Activated CD8-positive, alpha-beta memory T cell treated with anti-CD3 and anti-CD28 coated beads, Interleukin-2, amount 50 U/mL, for 24 hours (primary cell): ENCODE measurements around the gene PBOV1.

ENCODE experiments used
- DNase-seq: peaks from one replicate; pipeline ENCODE4 v3.0.0-alpha.2; 2020; ENCODE audit errors: extremely low read depth

The PBOV1 gene

GRCh38 chr6:138205437-138206094, 12.7 kb downstream of the PBOV1 start:
- no peak for DNase-seq

GRCh38 chr6:138204792-138205384, 13.4 kb downstream of the PBOV1 start:
- no peak for DNase-seq

- no peak for DNase-seq
These were observed 14.0 kb downstream of the PBOV1 start for GRCh38 chr6:138204303-138204702.

- DNase-seq, result no peak
These were observed 15.0 kb downstream of the PBOV1 start for GRCh38 chr6:138203315-138203714.

GRCh38 chr6:138201836-138202235, 16.5 kb downstream of the PBOV1 start:
- no peak for DNase-seq

GRCh38 chr6:138198430-138199091, 19.7 kb downstream of the PBOV1 start:
- no peak for DNase-seq

GRCh38 chr6:138197570-138197969, 20.7 kb downstream of the PBOV1 start:
- DNase-seq, result no peak

- no peak for DNase-seq
These were observed 22.1 kb downstream of the PBOV1 start for GRCh38 chr6:138196122-138196738.

- DNase-seq, result no peak
These were observed 24.0 kb downstream of the PBOV1 start for GRCh38 chr6:138194287-138194686.

- DNase-seq, result no peak
These were observed 29.9 kb downstream of the PBOV1 start for GRCh38 chr6:138188278-138188941.

- DNase-seq, result no peak
These were observed 31.1 kb downstream of the PBOV1 start for GRCh38 chr6:138187156-138187555.

- no peak for DNase-seq
These were observed 34.1 kb downstream of the PBOV1 start for GRCh38 chr6:138184230-138184629.

- no peak for DNase-seq
These were observed 34.5 kb downstream of the PBOV1 start for GRCh38 chr6:138183790-138184134.

GRCh38 chr6:138182939-138183789, 35.1 kb downstream of the PBOV1 start:
- no peak for DNase-seq

- DNase-seq, result no peak
These were observed 41.5 kb downstream of the PBOV1 start for GRCh38 chr6:138176652-138177232.

GRCh38 chr6:138175596-138175995, 42.7 kb downstream of the PBOV1 start:
- DNase-seq, result no peak
